Adrenal gland (tissue), 12 donors: ENCODE data around the gene HSFX3. TPM values are rescaled to one million over a fixed set of nuclear protein-coding genes. Genes with fewer than 3 reads are reported as not detected.
"Not testable (repeated sequence)": the region's sequence is repeated elsewhere in the genome, so short reads cannot be mapped to it uniquely, and the experiment has no call there.

Source experiments
- DNase-seq, 7 donors: peaks; one replicate each; pipeline ENCODE4 v3.0.0-alpha.2; 2019 to 2020
- H3K27ac ChIP-seq, 5 donors: fragments of 200-600 bp; sonication (generic) in 4 of 5; 1 replicate in 3 of 5; 2 replicates in 2 of 5; pipeline versions ENCODE4 v1.5.1 to v1.8.0; 2016 to 2020; ENCODE audit warnings: mild to moderate bottlenecking in 1 of 5
- H3K27me3 ChIP-seq: fragments of 200-600 bp; 2 replicates; pipeline ENCODE4 v1.8.0; 2021
- H3K36me3 ChIP-seq, 2 donors: fragments of 200-600 bp; replicated peaks in 1 of 2; 1 replicate in 1 of 2; 2 replicates in 1 of 2; pipeline versions ENCODE4 v1.5.1 to v1.8.0; 2018 to 2022
- H3K4me1 ChIP-seq, 2 donors: fragments of 200-600 bp; replicated peaks in 1 of 2; 1 replicate in 1 of 2; 2 replicates in 1 of 2; pipeline versions ENCODE4 v1.5.1 to v1.8.0; 2018 to 2021
- H3K4me3 ChIP-seq, 4 donors: fragments of 200-600 bp; sonication (generic) in 3 of 4; one replicate each; pipeline ENCODE4 v1.5.1; 2016 to 2018
- H3K9me3 ChIP-seq, 3 donors: fragments of 200-600 bp; sonication (generic) in 1 of 3; replicated peaks in 1 of 3; 1 replicate in 2 of 3; 2 replicates in 1 of 3; pipeline versions ENCODE4 v1.5.1 to v1.8.0; 2016 to 2021
- CTCF ChIP-seq, 6 experiments: fragments of 450-650 bp in 4 of 6; fragments of 200-600 bp in 2 of 6; sonication (generic) in 1 of 6; IDR thresholded peaks; 1 replicate in 5 of 6; 2 replicates in 1 of 6; pipeline versions ENCODE4 v1.5.1 to v1.8.0; 2016 to 2021; ENCODE audit warnings: antibody characterized with exemption in 6 of 6, mild to moderate bottlenecking in 2 of 6, moderate library complexity in 1 of 6
- POLR2A ChIP-seq, 2 donors: fragments of 450-650 bp; IDR thresholded peaks; one replicate each; pipeline ENCODE4 v1.6.1; 2017; ENCODE audit warnings: antibody characterized with exemption in 2 of 2, mild to moderate bottlenecking in 2 of 2, moderate library complexity in 1 of 2
- WGBS, 4 donors: extraction: QIAGEN DNeasy Blood & Tissue Kit in 2 of 4; methylation state at CpG; one replicate each; pipeline versions ENCODE4 v1.1.5 to v1.1.7; 2013 to 2017; 5-methylcytosine and 5-hydroxymethylcytosine counted together
- intact Hi-C, 2 donors: fragments of 100-400 bp; cut with DNase I; formaldehyde crosslinking; loops; one replicate each; pipeline versions ENCODE4 v1.14.1 to v1.15.0; 2022 to 2023
- polyA plus RNA-seq, 3 donors: library from polyadenylated mRNA; stranded (reverse); fragments of 200-250 nt in 2 of 3; fragments of 350-450 nt in 1 of 3; fragmentation: Illumina TruSeq in 1 of 3; extraction: RNeasy Lipid Tissue Mini Kit (QIAGEN cat#74804) in 1 of 3; gene quantifications; one replicate each; pipeline ENCODE4 v1.2.3, GENCODE V29; 2013 to 2014
- total RNA-seq, 9 donors: library from RNA; depleted of rRNA in 4 of 9; stranded (reverse); fragments of >200 nt in 4 of 9; fragments of 120-200 nt in 1 of 9; fragmentation: NEBNext Ultra II Directional in 1 of 9; extraction: Animal tissue kit (Norgen Biotek cat#: 25700) in 1 of 9; gene quantifications; one replicate each; pipeline versions ENCODE4 v1.1.0 to v1.2.4, GENCODE V29; 2013 to 2023
- donor health status: healthy with polysubstance abuse.
- donor health status: Bipolar disorder and iron deficiency.
- donor health status: DM: yes; HTN: yes; CAD: no.
- donor health status: DM: no; HTN: no; CAD: no.
- donor health status: DM: no; HTN: no; CAD: no.
- donor health status: DM: yes; HTN: yes; CAD: no.

HSFX3 gene
- total and polyA plus RNA-seq, 12 donors = not detected

- peak overlapping the region in 4 of 5 donors; percentile 61 to 96 (median 68) for H3K27ac ChIP-seq
- no peaks in the 10 kb centered on the region for H3K36me3 ChIP-seq
- peak; percentile 83 to 94 (median 90) for DNase-seq
- H3K4me3 ChIP-seq = peak overlapping the region in 2 of 4 donors; percentile 32 to 58
- no peaks in the 10 kb centered on the region for H3K27me3 ChIP-seq
- intact Hi-C loops = no loop called here
- peaks cover 0 to 4% of the 10 kb centered on the region in 2 donors for H3K4me1 ChIP-seq
- TF ChIP-seq CTCF (IDR thresholded peaks at IDR 0.05) (no peak), POLR2A (IDR thresholded peaks at IDR 0.05) (no peak)
- 1 to 32% (median 16%) methylated on average over 16 to 29 of the region's 34 CpGs for WGBS, 4 donors
- H3K9me3 ChIP-seq = no peaks in the 10 kb centered on the region
Observed at GRCh38 chrX:149539283-149540130, 10.2 kb downstream of the HSFX3 start.

GRCh38 chrX:149537474-149537873, 12.2 kb downstream of the HSFX3 start:
- intact Hi-C loops, H3K27me3 ChIP-seq, DNase-seq, H3K36me3 ChIP-seq, H3K4me1 ChIP-seq, H3K9me3 ChIP-seq, H3K4me3 ChIP-seq, H3K27ac ChIP-seq: not testable (repeated sequence)
- WGBS, 4 donors = 68 to 87% (median 75%) methylated on average over 6 to 9 of the region's 11 CpGs; no CpG with 5 or more reads in 1 of the 4 donors

- WGBS, 4 donors = 55 to 88% (median 74%) methylated on average over 3 of the region's 3 CpGs
- H3K27ac ChIP-seq, H3K4me3 ChIP-seq, H3K4me1 ChIP-seq, intact Hi-C loops, H3K36me3 ChIP-seq, H3K27me3 ChIP-seq, DNase-seq, H3K9me3 ChIP-seq: not testable (repeated sequence)
Observed at GRCh38 chrX:149534926-149535602, 14.7 kb downstream of the HSFX3 start.

GRCh38 chrX:149533999-149534398, 15.7 kb downstream of the HSFX3 start:
- WGBS, 4 donors = 77 to 100% (median 97%) methylated on average over 3 to 9 of the region's 11 CpGs
- H3K9me3 ChIP-seq = not testable (repeated sequence)

GRCh38 chrX:149532868-149533267, 16.9 kb downstream of the HSFX3 start:
- H3K36me3 ChIP-seq, DNase-seq, intact Hi-C loops, H3K4me1 ChIP-seq, H3K27me3 ChIP-seq, H3K9me3 ChIP-seq, H3K27ac ChIP-seq, H3K4me3 ChIP-seq: not testable (repeated sequence)
- 86 to 100% methylated on average over 1 of the region's 3 CpGs; no CpG with 5 or more reads in 2 of the 4 donors for WGBS, 4 donors

More at GRCh38 chrX:149533999-149534398, 15.7 kb downstream of the HSFX3 start:
- H3K36me3 ChIP-seq, DNase-seq, H3K27me3 ChIP-seq, intact Hi-C loops, H3K4me3 ChIP-seq, H3K4me1 ChIP-seq, H3K27ac ChIP-seq: not testable (repeated sequence)

GRCh38 chrX:149531599-149531998, 18.1 kb downstream of the HSFX3 start:
- TF ChIP-seq CTCF (IDR thresholded peaks at IDR 0.05) (no peak), POLR2A (IDR thresholded peaks at IDR 0.05) (no peak)
- no peaks in the 10 kb centered on the region for H3K36me3 ChIP-seq
- no peak overlapping the region for H3K4me3 ChIP-seq
- intact Hi-C loops = no loop called here
- 64 to 98% (median 84%) methylated on average over 2 of the region's 2 CpGs for WGBS, 4 donors
- no peak for DNase-seq
- H3K27me3 ChIP-seq = no peaks in the 10 kb centered on the region
- H3K9me3 ChIP-seq = no peaks in the 10 kb centered on the region
- H3K27ac ChIP-seq = no peak overlapping the region
- no peaks in the 10 kb centered on the region for H3K4me1 ChIP-seq
